HepG2 (cell line): Measurements from ENCODE around the gene NR2F1-AS1. TPM values are rescaled to one million over a fixed set of nuclear protein-coding genes. Genes with fewer than 3 reads are reported as not detected.
A peak's percentile ranks its signal among the peaks of the same experiment; 100 is the strongest.

Experiments
- ATAC-seq: fragments of 200-7000 bp; cut with Tn5 transposase; 3 replicates; pipeline ENCODE4 v1.9.1; 2020; ENCODE audit warnings: mild to moderate bottlenecking, moderate library complexity
- BruUV-seq: library from RNA; stranded (reverse); fragments of 400-500 nt; replicated peaks from 2 replicates; lab custom pipeline; 2021; lab: Mats Ljungman, UMichigan
- CTCF ChIA-PET: fragments of 300-600 bp; formaldehyde crosslinking; extraction: SDS; loops from one replicate; lab custom pipeline; 2021; ENCODE audit warnings: low total read pairs, inconsistent platforms, low intra/inter-chr PET ratio; lab: Yijun Ruan, JAX
- POLR2A ChIA-PET: fragments of 350-600 bp; sonication (Branson Sonifier 250); formaldehyde crosslinking; loops from one replicate; lab custom pipeline; 2020; ENCODE audit warnings: antibody characterized with exemption, inconsistent platforms; lab: Yijun Ruan, JAX
- DNase-seq: peaks from one replicate; pipeline ENCODE4 v3.0.0-alpha.2; 2015; ENCODE audit warnings: low spot score
- FAIRE-seq: peaks from 3 replicates; lab custom pipeline; 2011; peaks lifted over from hg19 to GRCh38; lab: Jason Lieb, UNC
- H2AFZ ChIP-seq: one replicate; pipeline ENCODE4 v1.6.1; 2011; ENCODE audit warnings: low read length, inconsistent platforms
- H3K27ac ChIP-seq: fragments of 300-600 bp; 3 replicates; pipeline ENCODE4 v1.8.0; 2011; ENCODE audit warnings: mixed run types, mild to moderate bottlenecking, mixed read lengths, low read length, inconsistent platforms; ENCODE audit not compliant: insufficient read depth; ENCODE audit errors: extremely low read length
- H3K27me3 ChIP-seq, 2 experiments: fragments of 200-600 bp in 1 of 2; 2 replicates in 1 of 2; 3 replicates in 1 of 2; pipeline versions ENCODE4 v1.6.0 to v1.8.0; 2011; ENCODE audit warnings: low read length in 2 of 2, mild to moderate bottlenecking in 2 of 2, moderate library complexity in 2 of 2, inconsistent platforms in 1 of 2; ENCODE audit not compliant: insufficient read depth in 2 of 2, control insufficient read depth in 1 of 2
- H3K36me3 ChIP-seq, 2 experiments: fragments of 200-600 bp in 1 of 2; replicated peaks in 1 of 2; 2 replicates in 1 of 2; 3 replicates in 1 of 2; pipeline versions ENCODE4 v1.5.1 to v1.8.0; 2011; ENCODE audit warnings: low read length in 2 of 2, inconsistent platforms in 1 of 2; ENCODE audit not compliant: insufficient read depth in 2 of 2, control insufficient read depth in 1 of 2
- H3K4me1 ChIP-seq: 2 replicates; pipeline ENCODE4 v1.5.1; 2012; ENCODE audit warnings: low read length, inconsistent platforms; ENCODE audit not compliant: insufficient read depth
- H3K4me2 ChIP-seq: 2 replicates; pipeline ENCODE4 v1.6.0; 2011; ENCODE audit warnings: low read depth, low read length, inconsistent platforms
- H3K4me3 ChIP-seq, 3 experiments: fragments of 200-600 bp in 1 of 3; sonication (generic), shearing (Covaris generic) in 1 of 3; replicated peaks in 1 of 3; 2 replicates each; pipeline ENCODE4 v1.5.1; 2011 to 2016; ENCODE audit warnings: low read length in 3 of 3, inconsistent platforms in 2 of 3, low read depth in 2 of 3, mild to moderate bottlenecking in 2 of 3, control low read depth in 1 of 3, mixed read lengths in 1 of 3; ENCODE audit not compliant: insufficient read depth in 1 of 3
- H3K79me2 ChIP-seq: one replicate; pipeline ENCODE4 v1.6.1; 2011; ENCODE audit warnings: low read length, inconsistent platforms; ENCODE audit not compliant: insufficient read depth
- H3K9ac ChIP-seq: 2 replicates; pipeline ENCODE4 v1.6.0; 2011; ENCODE audit warnings: mild to moderate bottlenecking, low read depth, low read length, inconsistent platforms; ENCODE audit not compliant: insufficient read depth
- H3K9me3 ChIP-seq: 2 replicates; pipeline ENCODE4 v1.5.1; 2012; ENCODE audit warnings: mild to moderate bottlenecking, low read length
- H4K20me1 ChIP-seq: 2 replicates; pipeline ENCODE4 v1.6.0; 2011; ENCODE audit warnings: inconsistent platforms, mild to moderate bottlenecking, low read length, moderate library complexity; ENCODE audit not compliant: insufficient read depth
- IRF2 ChIP-seq: IDR thresholded peaks from 2 replicates; pipeline ENCODE4 v1.6.1; 2018; ENCODE audit warnings: missing genetic modification reagents, missing compliant biosample characterization
- KDM3A ChIP-seq: IDR thresholded peaks from 2 replicates; pipeline ENCODE4 v1.6.1; 2018; ENCODE audit warnings: low read depth, missing compliant biosample characterization
- KDM6A ChIP-seq: IDR thresholded peaks from 2 replicates; pipeline ENCODE4 v1.6.1; 2016; ENCODE audit warnings: low read depth
- PHB2 ChIP-seq: fragments of 450-650 bp; IDR thresholded peaks from 2 replicates; pipeline ENCODE4 v1.6.1; 2018; ENCODE audit not compliant: partially characterized antibody
- TMF1 ChIP-seq: sonication (generic); formaldehyde crosslinking; IDR thresholded peaks from 2 replicates; pipeline ENCODE4 v1.8.1; 2022; ENCODE audit warnings: low read depth, missing genetic modification reagents
- ZNF136 ChIP-seq: sonication (generic); formaldehyde crosslinking; IDR thresholded peaks from 2 replicates; pipeline ENCODE4 v1.8.1; 2022; ENCODE audit warnings: low read depth, mild to moderate bottlenecking, moderate library complexity, missing genetic modification reagents
- ZNF274 ChIP-seq: sonication (generic); formaldehyde crosslinking; IDR thresholded peaks from 2 replicates; pipeline ENCODE4 v1.5.1; 2020; ENCODE audit warnings: mild to moderate bottlenecking, missing genetic modification reagents
- ZNF350 ChIP-seq: sonication (generic); formaldehyde crosslinking; IDR thresholded peaks from 2 replicates; pipeline ENCODE4 v1.4.0; 2020; ENCODE audit warnings: mild to moderate bottlenecking, low read depth, missing genetic modification reagents, borderline replicate concordance
- ZNF451 ChIP-seq: sonication (generic); formaldehyde crosslinking; IDR thresholded peaks from 2 replicates; pipeline ENCODE4 v1.5.0; 2020; ENCODE audit warnings: mild to moderate bottlenecking, missing genetic modification reagents
- WGBS: methylation state at CpG from one replicate; pipeline ENCODE4 v1.1.6; 2017; ENCODE audit warnings: low lambda C conversion rate; 5-methylcytosine and 5-hydroxymethylcytosine counted together
- in situ Hi-C: cut with HindIII; loops from 2 replicates; pipeline ENCODE4 v1.10.0; 2017; ENCODE audit warnings: low pct_unique_long_range_greater_than_20kb; ENCODE audit not compliant: extremely low pct_ligation_motif_present
- intact Hi-C: fragments of 100-400 bp; cut with micrococcal nuclease; formaldehyde crosslinking; loops from one replicate; pipeline ENCODE4 v1.10.0; 2022; ENCODE audit not compliant: unreplicated experiment
- polyA plus RNA-seq, 8 experiments: library from polyadenylated mRNA; depleted of rRNA in 3 of 8; stranded (reverse) in 7 of 8; unstranded in 1 of 8; fragments of >200 nt; fragmentation: Illumina TruSeq in 4 of 8; extraction: Trizol in 4 of 8; gene quantifications; 2 replicates each; pipeline versions ENCODE4 v1.2.1 to v1.2.3, GENCODE V29; 2011 to 2016; ENCODE audit warnings: low read depth in 4 of 8, missing spikeins in 1 of 8, mixed read lengths in 1 of 8; ENCODE audit not compliant: insufficient read depth in 1 of 8
- total RNA-seq, 5 experiments: library from RNA; depleted of rRNA; stranded (reverse); fragments of >200 nt; fragmentation: Illumina TruSeq; extraction: Trizol; gene quantifications; 2 replicates each; pipeline ENCODE4 v1.2.3, GENCODE V29; 2016; ENCODE audit warnings: low read depth in 1 of 5

Gene NR2F1-AS1
- total and polyA plus RNA-seq, 2 of the 13 experiments (the other 11 are each of a cell fraction or from before 2014, with no cell fraction given): 2.8 TPM

- TF ChIP-seq ZNF274 (CRISPR knock-in tag) (peak; percentile 44; the same call in 1 of the 2 replicates), PHB2 (no peak), IRF2 (CRISPR knock-in tag) (peak; percentile 39; the same call in 1 of the 2 replicates)
Observed at GRCh38 chr5:93620487-93621326, 39.7 kb upstream of the NR2F1-AS1 start (continued).

GRCh38 chr5:93616538-93617174, 35.6 kb upstream of the NR2F1-AS1 start:
- H4K20me1 ChIP-seq: no peaks in the 10 kb centered on the region
- 60% methylated on average over 9 of the region's 9 CpGs for WGBS
- H3K36me3 ChIP-seq: no peaks in the 10 kb centered on the region
- ATAC-seq (no peak), DNase-seq (no peak), FAIRE-seq (no peak)
- no peak overlapping the region for H3K27ac ChIP-seq
- no peak overlapping the region for H2AFZ ChIP-seq
- H3K4me1 ChIP-seq: peaks cover 14% of the 10 kb centered on the region
- H3K9ac ChIP-seq: no peak overlapping the region
- no peak overlapping the region for H3K4me2 ChIP-seq
- H3K79me2 ChIP-seq: no peaks in the 10 kb centered on the region
- in situ Hi-C loops (no loop called here), intact Hi-C loops (no loop called here)
- ChIA-PET CTCF (no interaction called here), POLR2A (no interaction called here)
- peaks cover 1 to 5% of the 10 kb centered on the region in 2 experiments; a peak in 3 of 5 replicates for H3K27me3 ChIP-seq
- TF ChIP-seq TMF1 (no peak), KDM6A (CRISPR knock-in tag) (no peak), KDM3A (CRISPR knock-in tag) (no peak), ZNF451 (CRISPR knock-in tag) (no peak), ZNF350 (no peak), ZNF136 (CRISPR knock-in tag) (no peak)
- H3K9me3 ChIP-seq: no peaks in the 10 kb centered on the region
- H3K4me3 ChIP-seq: no peak overlapping the region
- no TSS peak for BruUV-seq
